Lower leg skin (tissue), 4 donors: ENCODE data around the gene SPG11. TPM values are rescaled to one million over a fixed set of nuclear protein-coding genes. Genes with fewer than 3 reads are reported as not detected.

ENCODE experiments used
- DNase-seq, 2 donors: peaks; one replicate each; pipeline ENCODE4 v3.0.0-alpha.2; 2019; ENCODE audit warnings: low spot score in 2 of 2
- H3K4me3 ChIP-seq: fragments of 200-600 bp; sonication (generic); 2 replicates; pipeline ENCODE4 v1.5.1; 2017; ENCODE audit warnings: mild to moderate bottlenecking, low read depth; ENCODE audit not compliant: poor library complexity, severe bottlenecking
- CTCF ChIP-seq, 3 donors: fragments of 450-650 bp; IDR thresholded peaks; one replicate each; pipeline ENCODE4 v1.5.1; 2016; ENCODE audit warnings: antibody characterized with exemption in 3 of 3, mild to moderate bottlenecking in 3 of 3, moderate library complexity in 2 of 3
- POLR2A ChIP-seq, 2 donors: fragments of 450-650 bp; IDR thresholded peaks; one replicate each; pipeline ENCODE4 v1.6.1; 2016 to 2017; ENCODE audit warnings: antibody characterized with exemption in 2 of 2, mild to moderate bottlenecking in 1 of 2, moderate library complexity in 1 of 2
- WGBS, 2 donors: methylation state at CpG; one replicate each; pipeline ENCODE4 v1.1.5; 2018; 5-methylcytosine and 5-hydroxymethylcytosine counted together
- intact Hi-C: fragments of 100-400 bp; cut with DNase I; formaldehyde crosslinking; loops from one replicate; pipeline ENCODE4 v1.15.0; 2023; ENCODE audit warnings: low total_unique reads
- total RNA-seq, 4 donors: library from RNA; depleted of rRNA; stranded (reverse); fragments of >200 nt; gene quantifications; one replicate each; pipeline ENCODE4 v1.1.0, GENCODE V29; 2016

The SPG11 gene
- total RNA-seq, 4 donors from 2014 or later, result 78.1 to 118 (median 89.7) TPM

- TF ChIP-seq POLR2A (IDR thresholded peaks at IDR 0.05) (no peak), CTCF (IDR thresholded peaks at IDR 0.05) (no peak)
- intact Hi-C loops, result no loop called here
- no peak overlapping the region for H3K4me3 ChIP-seq
- no peak for DNase-seq
These were observed 120.9 kb downstream of the SPG11 start for GRCh38 chr15:44542596-44542995.

- intact Hi-C loops, result no loop called here
- no peak for DNase-seq
- no peak for TF ChIP-seq POLR2A (IDR thresholded peaks at IDR 0.05)
- no peak for TF ChIP-seq CTCF (IDR thresholded peaks at IDR 0.05)
- H3K4me3 ChIP-seq, result no peak overlapping the region
- 93 to 94% methylated on average over 4 of the region's 4 CpGs for WGBS, 2 donors
These were observed 122.0 kb downstream of the SPG11 start for GRCh38 chr15:44541282-44541958.

GRCh38 chr15:44537735-44538240, 125.7 kb downstream of the SPG11 start:
- intact Hi-C loops, result no loop called here
- WGBS, 2 donors, result 9 to 12% methylated on average over 13 of the region's 13 CpGs

GRCh38 chr15:44536962-44537734, 126.3 kb downstream of the SPG11 start, which contains the start of gene EIF3J:
EIF3J (plus strand) TSS chr15:44537147; CDS start chr15:44537195, 48 bp downstream.
- no peak for TF ChIP-seq CTCF (IDR thresholded peaks at IDR 0.05)
- TF ChIP-seq POLR2A (IDR thresholded peaks at IDR 0.05), result peak in 1 of 2 donors; percentile 40
- intact Hi-C loops, result no loop called here
- 1 to 2% methylated on average over 55 to 59 of the region's 97 CpGs for WGBS, 2 donors
- DNase-seq, result peak; percentile 95 to 98
- H3K4me3 ChIP-seq, result peak within 1 kb of the TSS; percentile 95

More at GRCh38 chr15:44537735-44538240, 125.7 kb downstream of the SPG11 start:
- peak overlapping the region; percentile 95 for H3K4me3 ChIP-seq
- no peak for TF ChIP-seq CTCF (IDR thresholded peaks at IDR 0.05)
- no peak for TF ChIP-seq POLR2A (IDR thresholded peaks at IDR 0.05)
- no peak for DNase-seq

- TF ChIP-seq CTCF (IDR thresholded peaks at IDR 0.05), result peak in 1 of 3 donors; percentile 11
- TF ChIP-seq POLR2A (IDR thresholded peaks at IDR 0.05), result peak in 1 of 2 donors; percentile 15
- DNase-seq, result peak; percentile 84 to 97
- WGBS, 2 donors, result 0 to 1% methylated on average over 32 to 33 of the region's 47 CpGs
- peak overlapping the region; percentile 60 for H3K4me3 ChIP-seq
- intact Hi-C loops, result no loop called here
These were observed 127.0 kb downstream of the SPG11 start for GRCh38 chr15:44536302-44536961.
